ENCODE data around the gene GCG.

- no peak for TF ChIP-seq CTCF (IDR thresholded peaks at IDR 0.05)
- no peak for TF ChIP-seq POLR2A (IDR thresholded peaks at IDR 0.05)
- TF ChIP-seq EP300 (IDR thresholded peaks at IDR 0.05) = no peak
Observed at GRCh38 chr2:162143969-162144368, 8.1 kb downstream of the GCG start.

Measured in tibial nerve (tissue), 4 donors.